Measurements from ENCODE around the gene AHSG.

GRCh38 chr3:186616299-186616617 is 3.4 kb downstream of the AHSG start:
- TF ChIP-seq EZH2 (IDR thresholded peaks at IDR 0.05) (no peak), CTCF (IDR thresholded peaks at IDR 0.05 in 2 of 3, conservative IDR thresholded peaks at IDR 0.05 in 1 of 3; ENCODE audit: borderline replicate concordance in 1 of 3, insufficient read depth in 1 of 3, low read depth in 2 of 3, low read length in 2 of 3) (no peak), SRF (IDR thresholded peaks at IDR 0.05; ENCODE audit: low read depth) (no peak), EZH2phosphoT487 (IDR thresholded peaks at IDR 0.05; ENCODE audit: borderline replicate concordance) (no peak)

All from HCT116 (cell line).